ENCODE data around the gene APH1B. TPM values are rescaled to one million over a fixed set of nuclear protein-coding genes. Genes with fewer than 3 reads are reported as not detected.

APH1B gene
- total and polyA plus RNA-seq, 2 donors (not counting 3 experiments of a cell fraction or from before 2014, with no cell fraction given), result 14.6 to 24.6 TPM

- CTCF ChIA-PET, result no interaction called here
- H3K9ac ChIP-seq (replicated peaks; ENCODE audit: extremely low read depth, insufficient read depth, low read length), result no peak overlapping the region
- BruUV-seq (replicated peaks), result no TSS peak
- no peaks in the 10 kb centered on the region for H3K36me3 ChIP-seq (ENCODE audit: control insufficient read depth in 2 of 2, extremely low read depth in 1 of 2, insufficient read depth in 2 of 2, low read length in 2 of 2)
- no peak overlapping the region for H2AFZ ChIP-seq (ENCODE audit: low read depth, low read length)
- no peaks in the 10 kb centered on the region for H3K27me3 ChIP-seq (ENCODE audit: control insufficient read depth in 2 of 2, insufficient read depth in 2 of 2, low read length in 2 of 2)
- H3K27ac ChIP-seq (ENCODE audit: insufficient read depth, low read depth, low read length), result no peak overlapping the region
- H3K4me3 ChIP-seq (replicated peaks in 1 of 3; ENCODE audit: insufficient read depth in 1 of 3, low read depth in 1 of 3, low read length in 3 of 3), result no peak overlapping the region
- H3K79me2 ChIP-seq (ENCODE audit: control insufficient read depth, insufficient read depth, low read length), result no peaks in the 10 kb centered on the region
- dilution Hi-C loops (cut with MboI; ENCODE audit: extremely low pct_ligation_motif_present, low sequenced_read_pairs), result no loop called here
- POLR2A ChIA-PET, result no interaction called here
- no peaks in the 10 kb centered on the region for H4K20me1 ChIP-seq (replicated peaks; ENCODE audit: control insufficient read depth, extremely low read depth, insufficient read depth, low read length)
- H3K4me2 ChIP-seq (ENCODE audit: insufficient read depth, low read length), result no peak overlapping the region
- no peak for FAIRE-seq
- H3K4me1 ChIP-seq (ENCODE audit: control insufficient read depth, extremely low read depth, insufficient read depth, low read length), result no peaks in the 10 kb centered on the region
- no peak for DNase-seq (ENCODE audit: low read depth, low spot score)
- intact Hi-C loops (cut with micrococcal nuclease), result no loop called here
- no peaks in the 10 kb centered on the region for H3K9me3 ChIP-seq (replicated peaks; ENCODE audit: control insufficient read depth, insufficient read depth, low read length)
- TF ChIP-seq CTCF (IDR thresholded peaks at IDR 0.05; ENCODE audit: extremely low read depth in 1 of 2, insufficient read depth in 1 of 2, low read depth in 1 of 2, low read length in 2 of 2) (no peak), JUN (IDR thresholded peaks at IDR 0.05; ENCODE audit: borderline replicate concordance, insufficient read depth, insufficient read length, low read depth) (no peak), GATA2 (IDR thresholded peaks at IDR 0.05; ENCODE audit: insufficient read depth, insufficient read length, low read depth, low read length) (no peak), POLR2A (IDR thresholded peaks at IDR 0.05; ENCODE audit: low read depth, low read length) (no peak), POLR2AphosphoS5 (IDR thresholded peaks at IDR 0.05; ENCODE audit: insufficient read depth, low read depth, low read length) (no peak), EZH2 (IDR thresholded peaks at IDR 0.05; ENCODE audit: borderline replicate concordance, low read depth, low read length, severe bottlenecking) (no peak), FOS (IDR thresholded peaks at IDR 0.05; ENCODE audit: borderline replicate concordance, insufficient read depth, low read length) (no peak)
- TF ChIP-seq, protein P1, sequence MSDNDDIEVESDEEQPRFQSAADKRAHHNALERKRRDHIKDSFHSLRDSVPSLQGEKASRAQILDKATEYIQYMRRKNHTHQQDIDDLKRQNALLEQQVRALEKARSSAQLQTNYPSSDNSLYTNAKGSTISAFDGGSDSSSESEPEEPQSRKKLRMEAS (IDR thresholded peaks at IDR 0.05; ENCODE audit: insufficient read depth, insufficient read length), result no peak
- H3K9me1 ChIP-seq (replicated peaks; ENCODE audit: control insufficient read depth, extremely low read depth, insufficient read depth, low read length), result no peaks in the 10 kb centered on the region
These were observed 44.1 kb downstream of the APH1B start for GRCh38 chr15:63321462-63321861.
